SK-N-SH treated with all-trans-retinoic acid at 6 μM for 48 hours (cell line): ENCODE data around the gene TGIF2.

Source experiments
- ATAC-seq: fragments of 200-7000 bp; cut with Tn5 transposase; 3 replicates; pipeline ENCODE4 v1.9.1; 2020; ENCODE audit warnings: mild to moderate bottlenecking, moderate library complexity
- ARNTL ChIP-seq: fragments of 450-650 bp; formaldehyde crosslinking; IDR thresholded peaks from 2 replicates; pipeline ENCODE4 v1.5.0; 2020; ENCODE audit warnings: low read depth, mild to moderate bottlenecking, moderate library complexity, borderline replicate concordance
- BACH2 ChIP-seq: fragments of 250-450 bp; sonication (Bioruptor Pico); IDR thresholded peaks from 2 replicates; pipeline ENCODE4 v1.9.0; 2021; ENCODE audit warnings: mild to moderate bottlenecking, borderline replicate concordance
- CREB5 ChIP-seq: fragments of 250-450 bp; sonication (Bioruptor Pico); IDR thresholded peaks from 2 replicates; pipeline ENCODE4 v1.5.1; 2020; ENCODE audit warnings: low read depth, mild to moderate bottlenecking, moderate library complexity
- CSDC2 ChIP-seq: fragments of 250-450 bp; sonication (Bioruptor Pico); IDR thresholded peaks from 2 replicates; pipeline ENCODE4 v1.5.0; 2020; ENCODE audit warnings: mild to moderate bottlenecking, moderate library complexity
- CSRNP3 ChIP-seq: fragments of 250-450 bp; sonication (Bioruptor Pico); IDR thresholded peaks from 2 replicates; pipeline ENCODE4 v1.5.1; 2021; ENCODE audit warnings: mild to moderate bottlenecking, moderate library complexity
- ESRRG ChIP-seq: fragments of 250-450 bp; sonication (Bioruptor Pico); IDR thresholded peaks from 2 replicates; pipeline ENCODE4 v1.6.1; 2021; ENCODE audit warnings: mild to moderate bottlenecking
- GLIS3 ChIP-seq: fragments of 250-450 bp; sonication (Bioruptor Pico); IDR thresholded peaks from 2 replicates; pipeline ENCODE4 v1.5.0; 2020; ENCODE audit warnings: mild to moderate bottlenecking, moderate library complexity
- ISL1 ChIP-seq: fragments of 250-450 bp; sonication (Bioruptor Pico); IDR thresholded peaks from 2 replicates; pipeline ENCODE4 v2.1.2; 2022; ENCODE audit warnings: mild to moderate bottlenecking, moderate library complexity
- OSR1 ChIP-seq: fragments of 250-450 bp; sonication (Bioruptor Pico); IDR thresholded peaks from 2 replicates; pipeline ENCODE4 v1.8.0; 2022; ENCODE audit warnings: moderate library complexity, mild to moderate bottlenecking, inconsistent platforms
- POU6F1 ChIP-seq: fragments of 250-450 bp; sonication (Bioruptor Pico); IDR thresholded peaks from 2 replicates; pipeline ENCODE4 v1.8.0; 2021; ENCODE audit warnings: low read depth, mild to moderate bottlenecking, moderate library complexity, borderline replicate concordance
- RARB ChIP-seq: fragments of 250-450 bp; sonication (Bioruptor Pico); IDR thresholded peaks from 2 replicates; pipeline ENCODE4 v1.8.0; 2021; ENCODE audit warnings: mild to moderate bottlenecking, moderate library complexity
- SNAI2 ChIP-seq: fragments of 250-450 bp; sonication (Bioruptor Pico); IDR thresholded peaks from 2 replicates; pipeline ENCODE4 v1.5.0; 2020; ENCODE audit warnings: mild to moderate bottlenecking, moderate library complexity
- TCF4 ChIP-seq: fragments of 250-450 bp; sonication (Bioruptor Pico); IDR thresholded peaks from 2 replicates; pipeline ENCODE4 v1.8.0; 2021; ENCODE audit warnings: mild to moderate bottlenecking, moderate library complexity, borderline replicate concordance
- TOX ChIP-seq: fragments of 250-450 bp; sonication (Bioruptor Pico); IDR thresholded peaks from 2 replicates; pipeline ENCODE4 v1.8.0; 2021; ENCODE audit warnings: mild to moderate bottlenecking, moderate library complexity, borderline replicate concordance
- ZC3H10 ChIP-seq: fragments of 250-450 bp; sonication (Bioruptor Pico); IDR thresholded peaks from 2 replicates; pipeline ENCODE4 v1.5.1; 2021; ENCODE audit warnings: mild to moderate bottlenecking, moderate library complexity
- ZFP3 ChIP-seq: fragments of 250-450 bp; sonication (Bioruptor Pico); IDR thresholded peaks from 2 replicates; pipeline ENCODE4 v1.5.0; 2020; ENCODE audit warnings: mild to moderate bottlenecking, moderate library complexity
- ZFP30 ChIP-seq: fragments of 450-650 bp; formaldehyde crosslinking; IDR thresholded peaks from 2 replicates; pipeline ENCODE4 v1.5.0; 2022; ENCODE audit warnings: mild to moderate bottlenecking, moderate library complexity
- ZNF565 ChIP-seq: fragments of 450-650 bp; formaldehyde crosslinking; conservative IDR thresholded peaks from 2 replicates; pipeline ENCODE4 v1.5.0; 2020; ENCODE audit warnings: low read depth, mild to moderate bottlenecking, moderate library complexity
- ZNF70 ChIP-seq: fragments of 450-650 bp; formaldehyde crosslinking; IDR thresholded peaks from 2 replicates; pipeline ENCODE4 v1.5.0; 2020; ENCODE audit warnings: mild to moderate bottlenecking, moderate library complexity
- TF ChIP-seq, protein P1 (sequence below): fragments of 250-450 bp; sonication (Bioruptor Pico); IDR thresholded peaks from 2 replicates; pipeline ENCODE4 v1.5.0; 2020; ENCODE audit warnings: mild to moderate bottlenecking, moderate library complexity
- TF ChIP-seq, protein P2 (sequence below): fragments of 250-450 bp; sonication (Bioruptor Pico); IDR thresholded peaks from 2 replicates; pipeline ENCODE4 v1.8.0; 2020; ENCODE audit warnings: mild to moderate bottlenecking, moderate library complexity, borderline replicate concordance

Gene TGIF2

GRCh38 chr20:36623444-36623843 lies 50.0 kb downstream of the TGIF2 start:
- no peak for TF ChIP-seq ZNF70 (CRISPR knock-in tag)
- no peak for TF ChIP-seq POU6F1 (CRISPR knock-in tag)
- TF ChIP-seq ZC3H10 (CRISPR knock-in tag): no peak
- TF ChIP-seq OSR1 (CRISPR knock-in tag): no peak
- TF ChIP-seq ESRRG (CRISPR knock-in tag): no peak
- no peak for ATAC-seq

DNA sequence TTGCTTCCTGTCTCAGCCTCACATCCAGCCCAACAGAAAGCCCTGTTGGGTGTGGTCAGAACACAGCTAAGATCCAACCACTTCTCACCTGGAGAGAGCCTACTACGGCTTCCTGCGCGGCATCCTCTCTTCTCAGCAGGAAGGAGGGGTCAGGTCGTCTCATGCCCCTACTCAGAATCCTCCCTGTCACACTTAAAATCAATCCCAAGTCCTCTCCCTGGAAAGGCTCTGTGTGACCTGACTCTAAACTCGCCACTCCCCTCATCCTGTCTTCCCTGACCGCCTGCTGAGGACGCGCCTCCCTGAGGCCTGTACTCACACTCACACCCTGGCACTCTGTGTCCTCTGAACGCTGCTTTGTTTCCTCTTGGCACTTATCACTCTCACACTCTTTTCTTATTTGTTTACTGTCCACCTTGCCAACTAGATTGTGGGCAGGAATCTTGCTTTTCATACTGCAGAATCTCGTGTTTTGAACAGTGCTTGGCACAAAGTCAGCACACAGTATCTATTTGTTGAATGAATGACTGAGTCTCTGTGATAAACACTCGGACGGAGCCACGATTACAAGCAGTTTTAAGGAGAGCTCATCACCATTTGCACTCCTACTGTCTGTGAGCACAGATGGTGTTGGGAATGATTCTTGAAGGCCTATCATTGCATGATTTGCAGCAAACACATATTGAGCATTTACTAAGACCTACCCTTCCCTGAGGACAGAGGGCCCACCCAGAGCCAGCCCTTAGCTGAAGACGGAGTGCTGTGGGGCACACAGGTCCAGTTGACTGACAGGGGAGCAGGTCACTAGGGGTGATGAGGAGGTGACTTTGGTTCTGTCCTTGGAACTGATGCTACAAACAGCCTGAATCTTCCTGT lies 50.9 kb downstream of the TGIF2 start:
- no peak for ATAC-seq
- TF ChIP-seq ZNF565 (CRISPR knock-in tag) (no peak), ARNTL (no peak), ESRRG (CRISPR knock-in tag) (no peak), TCF4 (CRISPR knock-in tag) (no peak), ZC3H10 (CRISPR knock-in tag) (no peak), RARB (CRISPR knock-in tag) (no peak), OSR1 (CRISPR knock-in tag) (no peak), CSRNP3 (no peak), GLIS3 (CRISPR knock-in tag) (no peak), ZFP30 (CRISPR knock-in tag) (no peak), ZFP3 (CRISPR knock-in tag) (no peak), ZNF70 (CRISPR knock-in tag) (no peak), BACH2 (CRISPR knock-in tag) (no peak), CREB5 (CRISPR knock-in tag) (no peak), TOX (CRISPR knock-in tag) (no peak), ISL1 (no peak)
- TF ChIP-seq, protein P1, sequence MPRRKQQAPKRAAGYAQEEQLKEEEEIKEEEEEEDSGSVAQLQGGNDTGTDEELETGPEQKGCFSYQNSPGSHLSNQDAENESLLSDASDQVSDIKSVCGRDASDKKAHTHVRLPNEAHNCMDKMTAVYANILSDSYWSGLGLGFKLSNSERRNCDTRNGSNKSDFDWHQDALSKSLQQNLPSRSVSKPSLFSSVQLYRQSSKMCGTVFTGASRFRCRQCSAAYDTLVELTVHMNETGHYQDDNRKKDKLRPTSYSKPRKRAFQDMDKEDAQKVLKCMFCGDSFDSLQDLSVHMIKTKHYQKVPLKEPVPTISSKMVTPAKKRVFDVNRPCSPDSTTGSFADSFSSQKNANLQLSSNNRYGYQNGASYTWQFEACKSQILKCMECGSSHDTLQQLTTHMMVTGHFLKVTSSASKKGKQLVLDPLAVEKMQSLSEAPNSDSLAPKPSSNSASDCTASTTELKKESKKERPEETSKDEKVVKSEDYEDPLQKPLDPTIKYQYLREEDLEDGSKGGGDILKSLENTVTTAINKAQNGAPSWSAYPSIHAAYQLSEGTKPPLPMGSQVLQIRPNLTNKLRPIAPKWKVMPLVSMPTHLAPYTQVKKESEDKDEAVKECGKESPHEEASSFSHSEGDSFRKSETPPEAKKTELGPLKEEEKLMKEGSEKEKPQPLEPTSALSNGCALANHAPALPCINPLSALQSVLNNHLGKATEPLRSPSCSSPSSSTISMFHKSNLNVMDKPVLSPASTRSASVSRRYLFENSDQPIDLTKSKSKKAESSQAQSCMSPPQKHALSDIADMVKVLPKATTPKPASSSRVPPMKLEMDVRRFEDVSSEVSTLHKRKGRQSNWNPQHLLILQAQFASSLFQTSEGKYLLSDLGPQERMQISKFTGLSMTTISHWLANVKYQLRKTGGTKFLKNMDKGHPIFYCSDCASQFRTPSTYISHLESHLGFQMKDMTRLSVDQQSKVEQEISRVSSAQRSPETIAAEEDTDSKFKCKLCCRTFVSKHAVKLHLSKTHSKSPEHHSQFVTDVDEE (CRISPR knock-in tag): no peak

- no peak for ATAC-seq
- TF ChIP-seq, protein P2, sequence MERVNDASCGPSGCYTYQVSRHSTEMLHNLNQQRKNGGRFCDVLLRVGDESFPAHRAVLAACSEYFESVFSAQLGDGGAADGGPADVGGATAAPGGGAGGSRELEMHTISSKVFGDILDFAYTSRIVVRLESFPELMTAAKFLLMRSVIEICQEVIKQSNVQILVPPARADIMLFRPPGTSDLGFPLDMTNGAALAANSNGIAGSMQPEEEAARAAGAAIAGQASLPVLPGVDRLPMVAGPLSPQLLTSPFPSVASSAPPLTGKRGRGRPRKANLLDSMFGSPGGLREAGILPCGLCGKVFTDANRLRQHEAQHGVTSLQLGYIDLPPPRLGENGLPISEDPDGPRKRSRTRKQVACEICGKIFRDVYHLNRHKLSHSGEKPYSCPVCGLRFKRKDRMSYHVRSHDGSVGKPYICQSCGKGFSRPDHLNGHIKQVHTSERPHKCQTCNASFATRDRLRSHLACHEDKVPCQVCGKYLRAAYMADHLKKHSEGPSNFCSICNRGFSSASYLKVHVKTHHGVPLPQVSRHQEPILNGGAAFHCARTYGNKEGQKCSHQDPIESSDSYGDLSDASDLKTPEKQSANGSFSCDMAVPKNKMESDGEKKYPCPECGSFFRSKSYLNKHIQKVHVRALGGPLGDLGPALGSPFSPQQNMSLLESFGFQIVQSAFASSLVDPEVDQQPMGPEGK (CRISPR knock-in tag): no peak
- TF ChIP-seq SNAI2 (CRISPR knock-in tag) (no peak), RARB (CRISPR knock-in tag) (no peak), ZNF70 (CRISPR knock-in tag) (no peak), ESRRG (CRISPR knock-in tag) (no peak), CSRNP3 (no peak), OSR1 (CRISPR knock-in tag) (no peak), CSDC2 (CRISPR knock-in tag) (no peak), ARNTL (no peak), GLIS3 (CRISPR knock-in tag) (no peak), CREB5 (CRISPR knock-in tag) (no peak), POU6F1 (CRISPR knock-in tag) (no peak), ZFP3 (CRISPR knock-in tag) (no peak)
- TF ChIP-seq, all 23 proteins: peak for 0
Measured at GRCh38 chr20:36624944-36625324, 51.5 kb downstream of the TGIF2 start.
